ENCODE results near the gene BAHCC1.
A peak's percentile ranks its signal among the peaks of the same experiment; 100 is the strongest.
"Not testable (repeated sequence)": the region's sequence is repeated elsewhere in the genome, so short reads cannot be mapped to it uniquely, and the experiment has no call there.

BAHCC1 gene

GRCh38 chr17:81354954-81355347 lies 40.3 kb upstream of the BAHCC1 start:
- no peak overlapping the region for H3K4ac ChIP-seq (ENCODE audit: low read length)
- WGBS, 2 donors (ENCODE audit: extremely low coverage in 2 of 2, insufficient read length in 2 of 2, insufficient replicate concordance in 1 of 2) = no CpG with 5 or more reads among the region's 9 CpGs

GRCh38 chr17:81359218-81359617 lies 36.0 kb upstream of the BAHCC1 start:
- H3K4me1 ChIP-seq (ENCODE audit: control insufficient read depth in 2 of 2, insufficient read depth in 1 of 2, low read depth in 1 of 2, low read length in 2 of 2) = peaks cover 2 to 5% of the 10 kb centered on the region in 2 donors
- H3K4me2 ChIP-seq (ENCODE audit: insufficient read depth, low read length, poor library complexity, severe bottlenecking) = no peak overlapping the region
- no peaks in the 10 kb centered on the region for H3K79me1 ChIP-seq (ENCODE audit: low read depth, low read length)
- H2AK5ac ChIP-seq (ENCODE audit: low read depth, low read length) = no peak overlapping the region
- no CpG with 5 or more reads among the region's 8 CpGs for WGBS, 2 donors (ENCODE audit: extremely low coverage in 2 of 2, insufficient read length in 2 of 2, insufficient replicate concordance in 1 of 2)
- no peak overlapping the region for H2AFZ ChIP-seq (ENCODE audit: low read length)
- no peak overlapping the region for H3K27ac ChIP-seq (replicated peaks; ENCODE audit: low read length)
- H4K8ac ChIP-seq (ENCODE audit: low read depth, low read length) = no peak overlapping the region
- H2BK120ac ChIP-seq (ENCODE audit: low read depth, low read length) = no peak overlapping the region
- no peak overlapping the region for H3K4me3 ChIP-seq (ENCODE audit: low read length in 2 of 2)
- H4K91ac ChIP-seq (ENCODE audit: low read depth, low read length, poor library complexity) = no peak overlapping the region
- H2BK15ac ChIP-seq (ENCODE audit: low read length) = no peak overlapping the region
- no peak overlapping the region for H2BK5ac ChIP-seq (ENCODE audit: low read length)
- H2BK12ac ChIP-seq (ENCODE audit: low read length) = no peak overlapping the region
- no peaks in the 10 kb centered on the region for H3K36me3 ChIP-seq (replicated peaks in 1 of 2; ENCODE audit: control insufficient read depth in 2 of 2, insufficient read depth in 2 of 2, low read length in 2 of 2)
- H3K9me3 ChIP-seq (replicated peaks in 1 of 2; ENCODE audit: control insufficient read depth in 2 of 2, insufficient read depth in 1 of 2, low read depth in 1 of 2, low read length in 2 of 2) = no peaks in the 10 kb centered on the region
- H3K14ac ChIP-seq (ENCODE audit: low read length) = no peak overlapping the region
- peaks cover 0 to 21% (median 3%) of the 10 kb centered on the region in 3 experiments for H3K27me3 ChIP-seq (ENCODE audit: control insufficient read depth in 3 of 3, insufficient read depth in 3 of 3, low read depth in 1 of 3, low read length in 3 of 3)
- no peak overlapping the region for H3K4ac ChIP-seq (ENCODE audit: low read length)
- no peak overlapping the region for H3K18ac ChIP-seq (ENCODE audit: low read length)
- no peak overlapping the region for H3K9ac ChIP-seq (ENCODE audit: low read depth, low read length, poor library complexity)
- no peak for DNase-seq (ENCODE audit: low spot score)
- H3K23ac ChIP-seq (ENCODE audit: low read depth, low read length, poor library complexity) = no peak overlapping the region

More at GRCh38 chr17:81354954-81355347, 40.3 kb upstream of the BAHCC1 start:
- Histone ChIP-seq H2BK120ac (ENCODE audit: low read depth, low read length) (no peak overlapping the region), H3K14ac (ENCODE audit: low read length) (no peak overlapping the region), H3K79me1 (ENCODE audit: low read depth, low read length) (no peaks in the 10 kb centered on the region), H3K4me1 (ENCODE audit: control insufficient read depth in 2 of 2, insufficient read depth in 1 of 2, low read depth in 1 of 2, low read length in 2 of 2) (peaks cover 2 to 7% of the 10 kb centered on the region in 2 donors), H4K8ac (ENCODE audit: low read depth, low read length) (no peak overlapping the region), H3K18ac (ENCODE audit: low read length) (no peak overlapping the region), H3K27me3 (ENCODE audit: control insufficient read depth in 3 of 3, insufficient read depth in 3 of 3, low read depth in 1 of 3, low read length in 3 of 3) (peaks cover 0 to 5% (median 0%) of the 10 kb centered on the region in 3 experiments), H3K9ac (ENCODE audit: low read depth, low read length, poor library complexity) (no peak overlapping the region), H3K4me3 (ENCODE audit: low read length in 2 of 2) (no peak overlapping the region), H2BK15ac (ENCODE audit: low read length) (no peak overlapping the region), H3K4me2 (ENCODE audit: insufficient read depth, low read length, poor library complexity, severe bottlenecking) (no peak overlapping the region), H2AFZ (ENCODE audit: low read length) (no peak overlapping the region), H3K23ac (ENCODE audit: low read depth, low read length, poor library complexity) (no peak overlapping the region), H3K36me3 (replicated peaks in 1 of 2; ENCODE audit: control insufficient read depth in 2 of 2, insufficient read depth in 2 of 2, low read length in 2 of 2) (no peaks in the 10 kb centered on the region), H2BK12ac (ENCODE audit: low read length) (no peak overlapping the region), H2BK5ac (ENCODE audit: low read length) (no peak overlapping the region), H2AK5ac (ENCODE audit: low read depth, low read length) (no peak overlapping the region), H4K91ac (ENCODE audit: low read depth, low read length, poor library complexity) (no peak overlapping the region), H3K27ac (replicated peaks; ENCODE audit: low read length) (no peak overlapping the region), H3K9me3 (replicated peaks in 1 of 2; ENCODE audit: control insufficient read depth in 2 of 2, insufficient read depth in 1 of 2, low read depth in 1 of 2, low read length in 2 of 2) (no peaks in the 10 kb centered on the region)
- DNase-seq (ENCODE audit: low spot score) = no peak

DNA sequence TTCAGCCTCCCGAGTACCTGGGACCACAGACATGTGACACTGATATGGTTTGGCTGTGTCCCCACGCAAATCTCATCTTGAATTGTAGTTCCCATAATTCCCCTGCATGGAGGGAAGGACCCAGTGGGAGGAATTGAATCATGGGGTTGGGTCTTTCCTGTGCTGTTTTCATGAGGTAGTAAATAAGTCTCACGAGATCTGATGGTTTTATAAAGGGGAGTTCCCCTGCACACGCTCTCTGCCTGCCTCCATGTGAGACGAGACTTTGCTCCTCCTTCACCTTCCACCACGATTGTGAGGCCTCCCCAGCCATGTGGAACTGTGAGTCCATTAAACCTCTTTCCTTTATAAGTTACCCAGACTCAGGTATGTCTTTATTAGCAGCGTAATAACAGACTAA lies 33.3 kb upstream of the BAHCC1 start:
- not testable (repeated sequence) for H3K36me3 ChIP-seq (replicated peaks in 1 of 2; ENCODE audit: control insufficient read depth in 2 of 2, insufficient read depth in 2 of 2, low read length in 2 of 2); H4K91ac ChIP-seq (ENCODE audit: low read depth, low read length, poor library complexity); H3K4me2 ChIP-seq (ENCODE audit: insufficient read depth, low read length, poor library complexity, severe bottlenecking); H3K4me3 ChIP-seq (ENCODE audit: low read length in 2 of 2); H3K4ac ChIP-seq (ENCODE audit: low read length); H3K9ac ChIP-seq (ENCODE audit: low read depth, low read length, poor library complexity); H3K9me3 ChIP-seq (replicated peaks in 1 of 2; ENCODE audit: control insufficient read depth in 2 of 2, insufficient read depth in 1 of 2, low read depth in 1 of 2, low read length in 2 of 2); H3K14ac ChIP-seq (ENCODE audit: low read length); H2AFZ ChIP-seq (ENCODE audit: low read length); H2BK5ac ChIP-seq (ENCODE audit: low read length); H2BK120ac ChIP-seq (ENCODE audit: low read depth, low read length); H2AK5ac ChIP-seq (ENCODE audit: low read depth, low read length); DNase-seq (ENCODE audit: low spot score); H2BK15ac ChIP-seq (ENCODE audit: low read length); H4K8ac ChIP-seq (ENCODE audit: low read depth, low read length); H3K18ac ChIP-seq (ENCODE audit: low read length); H2BK12ac ChIP-seq (ENCODE audit: low read length); H3K79me1 ChIP-seq (ENCODE audit: low read depth, low read length); H3K27ac ChIP-seq (replicated peaks; ENCODE audit: low read length); H3K23ac ChIP-seq (ENCODE audit: low read depth, low read length, poor library complexity)
- Histone ChIP-seq H3K27me3 (ENCODE audit: control insufficient read depth in 3 of 3, insufficient read depth in 3 of 3, low read depth in 1 of 3, low read length in 3 of 3) (peaks cover 0 to 44% (median 9%) of the 10 kb centered on the region in 3 experiments), H3K4me1 (ENCODE audit: control insufficient read depth in 2 of 2, insufficient read depth in 1 of 2, low read depth in 1 of 2, low read length in 2 of 2) (peaks cover 8 to 16% of the 10 kb centered on the region in 2 donors)
- no CpG with 5 or more reads among the region's 7 CpGs for WGBS, 2 donors (ENCODE audit: extremely low coverage in 2 of 2, insufficient read length in 2 of 2, insufficient replicate concordance in 1 of 2)

DNA sequence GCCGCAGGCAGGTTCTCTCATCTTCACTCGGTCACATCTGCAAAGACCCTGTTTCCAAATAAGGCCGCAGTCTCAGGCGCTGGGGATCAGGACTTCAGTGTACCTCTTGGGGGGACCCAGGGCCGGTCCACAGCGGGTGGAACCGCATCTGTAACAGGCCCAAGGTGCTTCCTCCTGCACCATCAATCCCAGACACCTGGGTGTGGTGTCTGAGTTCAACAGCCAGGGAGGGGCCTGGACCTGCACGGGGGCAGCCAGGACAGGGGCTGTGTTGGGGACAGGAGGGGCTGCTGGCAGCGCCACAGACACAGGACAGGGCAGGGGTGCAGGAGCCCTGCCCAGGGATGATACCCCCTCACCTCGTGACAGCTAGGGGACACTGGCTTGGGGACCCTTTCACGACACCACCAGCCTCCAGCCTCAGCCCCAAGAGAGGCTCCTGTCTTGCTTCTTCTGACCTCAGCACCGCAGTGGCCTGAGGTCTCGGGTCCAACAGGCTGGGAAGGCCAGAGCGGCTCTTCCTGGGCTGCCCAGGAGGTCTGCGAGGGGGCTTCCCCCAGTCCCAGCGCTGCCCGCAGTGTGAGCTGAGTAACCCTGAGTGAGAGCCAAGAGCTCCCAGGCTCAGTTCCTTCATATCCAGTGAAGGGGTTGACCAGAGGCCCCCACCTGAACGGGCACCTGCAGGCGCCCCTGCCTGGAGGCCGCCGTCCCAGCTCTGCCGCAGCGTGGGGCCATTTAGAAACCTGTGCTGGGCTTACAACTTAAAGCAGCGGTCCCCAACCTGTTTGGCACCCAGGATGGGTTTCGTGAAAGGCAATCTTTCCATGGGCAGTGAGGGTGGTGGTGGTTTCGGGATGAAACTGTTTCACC lies 30.7 kb upstream of the BAHCC1 start:
- peaks cover 6 to 11% of the 10 kb centered on the region in 2 donors for H3K4me1 ChIP-seq (ENCODE audit: control insufficient read depth in 2 of 2, insufficient read depth in 1 of 2, low read depth in 1 of 2, low read length in 2 of 2)
- no peak overlapping the region for H3K27ac ChIP-seq (replicated peaks; ENCODE audit: low read length)
- H2AFZ ChIP-seq (ENCODE audit: low read length) = peak overlapping the region; percentile 87
- H3K9me3 ChIP-seq (replicated peaks in 1 of 2; ENCODE audit: control insufficient read depth in 2 of 2, insufficient read depth in 1 of 2, low read depth in 1 of 2, low read length in 2 of 2) = no peaks in the 10 kb centered on the region
- H3K4me2 ChIP-seq (ENCODE audit: insufficient read depth, low read length, poor library complexity, severe bottlenecking) = peak overlapping the region; percentile 95
- no CpG with 5 or more reads among the region's 26 CpGs for WGBS, 2 donors (ENCODE audit: extremely low coverage in 2 of 2, insufficient read length in 2 of 2, insufficient replicate concordance in 1 of 2)
- peak overlapping the region; percentile 42 for H2BK120ac ChIP-seq (ENCODE audit: low read depth, low read length)
- no peaks in the 10 kb centered on the region for H3K36me3 ChIP-seq (replicated peaks in 1 of 2; ENCODE audit: control insufficient read depth in 2 of 2, insufficient read depth in 2 of 2, low read length in 2 of 2)
- no peak overlapping the region for H2BK12ac ChIP-seq (ENCODE audit: low read length)
- H3K9ac ChIP-seq (ENCODE audit: low read depth, low read length, poor library complexity) = no peak overlapping the region
- no peak overlapping the region for H3K4me3 ChIP-seq (ENCODE audit: low read length in 2 of 2)
- H3K27me3 ChIP-seq (ENCODE audit: control insufficient read depth in 3 of 3, insufficient read depth in 3 of 3, low read depth in 1 of 3, low read length in 3 of 3) = peaks cover 0 to 52% (median 9%) of the 10 kb centered on the region in 3 experiments
- no peak overlapping the region for H4K8ac ChIP-seq (ENCODE audit: low read depth, low read length)
- peak overlapping the region; percentile 32 for H3K14ac ChIP-seq (ENCODE audit: low read length)
- peaks cover 2% of the 10 kb centered on the region for H3K79me1 ChIP-seq (ENCODE audit: low read depth, low read length)
- H2BK5ac ChIP-seq (ENCODE audit: low read length) = peak overlapping the region; percentile 62
- no peak overlapping the region for H4K91ac ChIP-seq (ENCODE audit: low read depth, low read length, poor library complexity)
- DNase-seq (ENCODE audit: low spot score) = no peak
- peak overlapping the region; percentile 92 for H3K18ac ChIP-seq (ENCODE audit: low read length)
- H3K23ac ChIP-seq (ENCODE audit: low read depth, low read length, poor library complexity) = peak overlapping the region; percentile 3
- peak overlapping the region; percentile 95 for H2AK5ac ChIP-seq (ENCODE audit: low read depth, low read length)
- peak overlapping the region; percentile 97 for H2BK15ac ChIP-seq (ENCODE audit: low read length)
- peak overlapping the region; percentile 18 for H3K4ac ChIP-seq (ENCODE audit: low read length)

Measured in neuronal stem cell (in vitro differentiated cells).